Neural cell (in vitro differentiated cells): ENCODE measurements around the gene SH3RF1. TPM values are rescaled to one million over a fixed set of nuclear protein-coding genes. Genes with fewer than 3 reads are reported as not detected.

ENCODE experiments used
- H2AFZ ChIP-seq: fragments of 200-600, 300-800 bp; sonication (generic), shearing (Covaris generic); 2 replicates; pipeline ENCODE4 v1.6.0; 2014; ENCODE audit warnings: low read depth, mild to moderate bottlenecking, antibody characterized with exemption, low read length, moderate library complexity
- H3F3A ChIP-seq: fragments of 200-600 bp; shearing (Covaris generic); 2 replicates; pipeline ENCODE4 v1.6.1; 2016; ENCODE audit warnings: mild to moderate bottlenecking, moderate library complexity, mixed read lengths, antibody characterized with exemption, low read length; ENCODE audit not compliant: insufficient read depth, poor library complexity, severe bottlenecking
- H3K27ac ChIP-seq: fragments of 200-600, 300-800 bp; sonication (generic), shearing (Covaris generic); 2 replicates; pipeline ENCODE4 v1.5.1; 2014; ENCODE audit warnings: mild to moderate bottlenecking, low read length, moderate library complexity
- H3K27me3 ChIP-seq: fragments of 300-800, 200-600 bp; sonication (generic), shearing (Covaris generic); 2 replicates; pipeline ENCODE4 v1.6.0; 2014; ENCODE audit warnings: mild to moderate bottlenecking, low read depth, low read length, moderate library complexity; ENCODE audit not compliant: insufficient read depth
- H3K36me3 ChIP-seq: fragments of 300-800, 200-600 bp; sonication (generic), shearing (Covaris generic); 2 replicates; pipeline ENCODE4 v1.5.1; 2014; ENCODE audit warnings: mild to moderate bottlenecking, antibody characterized with exemption, low read length, moderate library complexity; ENCODE audit not compliant: insufficient read depth
- H3K4me2 ChIP-seq: fragments of 300-800, 200-600 bp; sonication (generic), shearing (Covaris generic); 2 replicates; pipeline ENCODE4 v1.6.0; 2014; ENCODE audit warnings: mild to moderate bottlenecking, low read length
- H3K4me3 ChIP-seq: fragments of 300-800, 200-600 bp; sonication (generic), shearing (Covaris generic); 2 replicates; pipeline ENCODE4 v1.5.1; 2014; ENCODE audit warnings: mild to moderate bottlenecking, low read length, moderate library complexity
- H3K79me2 ChIP-seq: fragments of 200-600 bp; shearing (Covaris generic); replicated peaks from 2 replicates; pipeline ENCODE4 v1.6.0; 2014; ENCODE audit warnings: mild to moderate bottlenecking, low read length, moderate library complexity; ENCODE audit not compliant: insufficient read depth
- H3K9ac ChIP-seq: fragments of 300-800, 200-600 bp; sonication (generic), shearing (Covaris generic); 2 replicates; pipeline ENCODE4 v1.6.1; 2016; ENCODE audit warnings: mild to moderate bottlenecking, low read length, mixed read lengths
- H3K9me2 ChIP-seq: fragments of 200-600 bp; shearing (Covaris generic); 2 replicates; pipeline ENCODE4 v1.6.1; 2016; ENCODE audit warnings: mild to moderate bottlenecking, low read length, mixed read lengths; ENCODE audit not compliant: insufficient read depth
- H3K9me3 ChIP-seq: fragments of 200-600, 300-800 bp; sonication (generic), shearing (Covaris generic); 2 replicates; pipeline ENCODE4 v1.6.1; 2016; ENCODE audit warnings: mild to moderate bottlenecking, mixed run types, low read length, moderate library complexity, mixed read lengths
- H4K20me1 ChIP-seq: fragments of 200-600 bp; shearing (Covaris generic); 2 replicates; pipeline ENCODE4 v1.6.1; 2016; ENCODE audit warnings: mild to moderate bottlenecking, mixed run types; ENCODE audit not compliant: insufficient read depth
- CTCF ChIP-seq: fragments of 450-650 bp; IDR thresholded peaks from 2 replicates; pipeline ENCODE4 v1.5.1; 2014; ENCODE audit warnings: antibody characterized with exemption, mild to moderate bottlenecking, moderate library complexity; ENCODE audit not compliant: poor library complexity, severe bottlenecking
- EP300 ChIP-seq: fragments of 450-650 bp; conservative IDR thresholded peaks from 2 replicates; pipeline ENCODE4 v1.6.1; 2014; ENCODE audit warnings: antibody characterized with exemption, mild to moderate bottlenecking, moderate library complexity; ENCODE audit not compliant: poor library complexity, severe bottlenecking
- EZH2 ChIP-seq: fragments of 200-600, 300-800 bp; shearing (Covaris generic), sonication (generic); IDR thresholded peaks from 2 replicates; pipeline ENCODE4 v1.6.1; 2014; ENCODE audit warnings: antibody characterized with exemption, low read length, borderline replicate concordance, mild to moderate bottlenecking; ENCODE audit not compliant: insufficient read depth, poor library complexity, severe bottlenecking
- MXI1 ChIP-seq: fragments of 450-650 bp; conservative IDR thresholded peaks from 2 replicates; pipeline ENCODE4 v1.6.1; 2014; ENCODE audit warnings: antibody characterized with exemption, mild to moderate bottlenecking; ENCODE audit not compliant: poor library complexity, severe bottlenecking
- POLR2AphosphoS5 ChIP-seq: IDR thresholded peaks from 2 replicates; pipeline ENCODE4 v1.6.1; 2012
- RAD21 ChIP-seq: fragments of 450-650 bp; conservative IDR thresholded peaks from 2 replicates; pipeline ENCODE4 v1.6.1; 2014; ENCODE audit warnings: antibody characterized with exemption, mild to moderate bottlenecking, moderate library complexity
- SMC3 ChIP-seq: fragments of 450-650 bp; conservative IDR thresholded peaks from 2 replicates; pipeline ENCODE4 v1.6.1; 2014; ENCODE audit warnings: antibody characterized with exemption, mild to moderate bottlenecking, moderate library complexity; ENCODE audit not compliant: poor library complexity
- TAF1 ChIP-seq: IDR thresholded peaks from 2 replicates; pipeline ENCODE4 v1.6.1; 2012; ENCODE audit warnings: low read depth
- polyA plus RNA-seq: library from polyadenylated mRNA; depleted of rRNA; stranded (reverse); fragments of >200 nt; gene quantifications from 2 replicates; pipeline ENCODE4 v1.2.3, GENCODE V29; 2014
- TF ChIP-seq, protein P1 (sequence below): IDR thresholded peaks from 2 replicates; pipeline ENCODE4 v1.6.1; 2012; ENCODE audit warnings: borderline replicate concordance

The SH3RF1 gene
- polyA plus RNA-seq, 1 donor from 2014 or later, result 3.1 TPM

GRCh38 chr4:169254546-169254983 lies 16.2 kb downstream of the SH3RF1 start:
- Histone ChIP-seq H3K9me3 (no peaks in the 10 kb centered on the region), H3K4me3 (no peak overlapping the region), H3K36me3 (no peaks in the 10 kb centered on the region), H3K9ac (no peak overlapping the region), H3K4me2 (no peak overlapping the region), H3K27ac (no peak overlapping the region), H3K27me3 (no peaks in the 10 kb centered on the region), H3F3A (no peaks in the 10 kb centered on the region), H2AFZ (no peak overlapping the region), H4K20me1 (no peaks in the 10 kb centered on the region), H3K9me2 (no peaks in the 10 kb centered on the region), H3K79me2 (peaks cover 70% of the 10 kb centered on the region)
- TF ChIP-seq, protein P1, sequence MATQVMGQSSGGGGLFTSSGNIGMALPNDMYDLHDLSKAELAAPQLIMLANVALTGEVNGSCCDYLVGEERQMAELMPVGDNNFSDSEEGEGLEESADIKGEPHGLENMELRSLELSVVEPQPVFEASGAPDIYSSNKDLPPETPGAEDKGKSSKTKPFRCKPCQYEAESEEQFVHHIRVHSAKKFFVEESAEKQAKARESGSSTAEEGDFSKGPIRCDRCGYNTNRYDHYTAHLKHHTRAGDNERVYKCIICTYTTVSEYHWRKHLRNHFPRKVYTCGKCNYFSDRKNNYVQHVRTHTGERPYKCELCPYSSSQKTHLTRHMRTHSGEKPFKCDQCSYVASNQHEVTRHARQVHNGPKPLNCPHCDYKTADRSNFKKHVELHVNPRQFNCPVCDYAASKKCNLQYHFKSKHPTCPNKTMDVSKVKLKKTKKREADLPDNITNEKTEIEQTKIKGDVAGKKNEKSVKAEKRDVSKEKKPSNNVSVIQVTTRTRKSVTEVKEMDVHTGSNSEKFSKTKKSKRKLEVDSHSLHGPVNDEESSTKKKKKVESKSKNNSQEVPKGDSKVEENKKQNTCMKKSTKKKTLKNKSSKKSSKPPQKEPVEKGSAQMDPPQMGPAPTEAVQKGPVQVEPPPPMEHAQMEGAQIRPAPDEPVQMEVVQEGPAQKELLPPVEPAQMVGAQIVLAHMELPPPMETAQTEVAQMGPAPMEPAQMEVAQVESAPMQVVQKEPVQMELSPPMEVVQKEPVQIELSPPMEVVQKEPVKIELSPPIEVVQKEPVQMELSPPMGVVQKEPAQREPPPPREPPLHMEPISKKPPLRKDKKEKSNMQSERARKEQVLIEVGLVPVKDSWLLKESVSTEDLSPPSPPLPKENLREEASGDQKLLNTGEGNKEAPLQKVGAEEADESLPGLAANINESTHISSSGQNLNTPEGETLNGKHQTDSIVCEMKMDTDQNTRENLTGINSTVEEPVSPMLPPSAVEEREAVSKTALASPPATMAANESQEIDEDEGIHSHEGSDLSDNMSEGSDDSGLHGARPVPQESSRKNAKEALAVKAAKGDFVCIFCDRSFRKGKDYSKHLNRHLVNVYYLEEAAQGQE, result no peak
- no peak for TF ChIP-seq MXI1
- TF ChIP-seq CTCF, result no peak
- TF ChIP-seq RAD21, result no peak
- TF ChIP-seq EP300, result no peak
- TF ChIP-seq POLR2AphosphoS5, result no peak
- no peak for TF ChIP-seq TAF1
- TF ChIP-seq EZH2, result no peak
- no peak for TF ChIP-seq SMC3

GRCh38 chr4:169253904-169254303 lies 16.9 kb downstream of the SH3RF1 start:
- no peak overlapping the region for H2AFZ ChIP-seq
- no peaks in the 10 kb centered on the region for H3K36me3 ChIP-seq
- H3K4me3 ChIP-seq, result no peak overlapping the region
- TF ChIP-seq EP300, result no peak
- no peak for TF ChIP-seq RAD21
- TF ChIP-seq EZH2, result no peak
- TF ChIP-seq POLR2AphosphoS5, result no peak
- TF ChIP-seq, protein P1, result no peak
- no peak for TF ChIP-seq SMC3
- no peak for TF ChIP-seq TAF1
- no peak for TF ChIP-seq MXI1
- no peak for TF ChIP-seq CTCF
- no peak overlapping the region for H3K4me2 ChIP-seq
- no peak overlapping the region for H3K27ac ChIP-seq
- no peaks in the 10 kb centered on the region for H3K9me3 ChIP-seq
- no peak overlapping the region for H3K9ac ChIP-seq
- no peaks in the 10 kb centered on the region for H3K27me3 ChIP-seq
- H4K20me1 ChIP-seq, result no peaks in the 10 kb centered on the region
- H3F3A ChIP-seq, result no peaks in the 10 kb centered on the region
- H3K9me2 ChIP-seq, result no peaks in the 10 kb centered on the region
- H3K79me2 ChIP-seq, result peaks cover 68% of the 10 kb centered on the region
